Thoracic aorta (tissue), 2 donors: ENCODE measurements around the gene EXOC4. TPM values are rescaled to one million over a fixed set of nuclear protein-coding genes. Genes with fewer than 3 reads are reported as not detected.
"Not testable (repeated sequence)": the region's sequence is repeated elsewhere in the genome, so short reads cannot be mapped to it uniquely, and the experiment has no call there.

Experiments used
- ATAC-seq: fragments of 150-250 bp; one replicate; pipeline ENCODE4 v1.8.0; 2017; ENCODE audit warnings: low read depth; ENCODE audit not compliant: insufficient number of reproducible peaks, low FRiP score
- DNase-seq: peaks from one replicate; pipeline ENCODE4 v3.0.0-alpha.2; 2020; ENCODE audit warnings: low spot score
- H3K27ac ChIP-seq, 2 donors: fragments of 200-600 bp; sonication (generic); 1 replicate in 1 of 2; 2 replicates in 1 of 2; pipeline ENCODE4 v1.5.1; 2016; ENCODE audit warnings: mild to moderate bottlenecking in 2 of 2, moderate library complexity in 2 of 2
- H3K27me3 ChIP-seq: fragments of 200-600 bp; sonication (generic); replicated peaks from 2 replicates; pipeline ENCODE4 v1.6.0; 2016; ENCODE audit warnings: mild to moderate bottlenecking; ENCODE audit not compliant: insufficient read depth
- H3K36me3 ChIP-seq: fragments of 200-600 bp; sonication (generic); one replicate; pipeline ENCODE4 v1.5.1; 2016
- H3K4me1 ChIP-seq, 2 donors: fragments of 200-600 bp; sonication (generic); 1 replicate in 1 of 2; 2 replicates in 1 of 2; pipeline versions ENCODE4 v1.5.1 to v1.6.0; 2016; ENCODE audit warnings: low read depth in 2 of 2, mild to moderate bottlenecking in 1 of 2; ENCODE audit not compliant: control insufficient read depth in 1 of 2
- H3K4me3 ChIP-seq: fragments of 200-600 bp; sonication (generic); 2 replicates; pipeline ENCODE4 v1.5.1; 2016; ENCODE audit warnings: mild to moderate bottlenecking
- H3K9me3 ChIP-seq: fragments of 200-600 bp; sonication (generic); 2 replicates; pipeline ENCODE4 v1.5.1; 2016
- CTCF ChIP-seq: fragments of 200-600 bp; sonication (generic); IDR thresholded peaks from one replicate; pipeline ENCODE4 v1.5.1; 2019; ENCODE audit warnings: antibody characterized with exemption
- total RNA-seq, 2 donors: library from RNA; depleted of rRNA; stranded (reverse); fragments of >200 nt; gene quantifications; one replicate each; pipeline versions ENCODE4 v1.1.0 to v1.2.3, GENCODE V29; 2016

The EXOC4 gene
- total RNA-seq, 2 donors from 2014 or later: 65.3 to 72.8 TPM

DNA sequence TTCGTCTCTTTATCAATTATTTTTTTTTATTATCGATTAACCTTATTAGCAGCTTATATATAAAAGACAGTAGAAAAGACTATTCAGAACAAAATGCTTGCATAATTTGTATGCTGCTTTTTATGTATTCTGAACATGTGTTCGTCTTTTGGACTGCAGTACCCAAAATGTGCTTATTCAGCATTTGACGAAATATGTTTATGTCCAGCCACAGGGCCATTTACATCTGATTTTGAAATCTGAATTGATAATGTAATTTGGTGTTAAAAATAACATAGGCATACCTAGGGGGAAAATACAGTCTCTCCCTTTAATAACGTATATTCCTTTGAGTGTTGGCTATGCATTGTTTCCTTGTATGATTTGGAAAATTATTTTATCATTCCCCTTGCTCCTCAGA is 386.0 kb downstream of the EXOC4 start:
- ATAC-seq: no peak
- H3K36me3 ChIP-seq: no peaks in the 10 kb centered on the region
- TF ChIP-seq CTCF: no peak
- peaks cover 0 to 4% of the 10 kb centered on the region in 2 donors for H3K4me1 ChIP-seq
- H3K9me3 ChIP-seq: no peaks in the 10 kb centered on the region
- no peak overlapping the region for H3K4me3 ChIP-seq
- H3K27me3 ChIP-seq: no peaks in the 10 kb centered on the region
- H3K27ac ChIP-seq: no peak overlapping the region
- no peak for DNase-seq

GRCh38 chr7:133641436-133641835 is 388.6 kb downstream of the EXOC4 start:
- H3K4me1 ChIP-seq: peaks cover 0 to 4% of the 10 kb centered on the region in 2 donors
- H3K27ac ChIP-seq: no peak overlapping the region
- DNase-seq (no peak), ATAC-seq (no peak)
- H3K9me3 ChIP-seq: no peaks in the 10 kb centered on the region
- TF ChIP-seq CTCF: no peak
- H3K36me3 ChIP-seq: no peaks in the 10 kb centered on the region
- no peaks in the 10 kb centered on the region for H3K27me3 ChIP-seq
- no peak overlapping the region for H3K4me3 ChIP-seq

DNA sequence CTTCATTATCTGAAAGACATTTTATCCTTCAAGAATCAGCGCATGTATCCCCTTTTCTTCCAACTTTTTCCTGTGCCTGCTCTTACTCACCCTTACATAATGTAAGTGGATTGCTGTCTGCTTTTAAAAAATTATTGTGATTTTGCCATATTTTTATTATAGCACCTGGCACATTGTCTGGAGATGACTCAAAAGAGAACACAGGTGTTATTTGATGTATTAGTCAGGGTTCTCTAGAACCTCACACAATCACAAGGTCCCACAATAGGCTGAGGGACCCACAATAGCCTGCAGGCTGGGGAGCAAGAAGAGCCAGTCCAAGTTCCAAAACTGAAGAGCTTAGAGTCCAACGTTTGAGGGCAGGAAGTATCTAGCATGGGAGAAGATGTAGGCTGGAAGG is 390.0 kb downstream of the EXOC4 start:
- no peak for TF ChIP-seq CTCF
- DNase-seq (no peak), ATAC-seq (no peak)
- H3K4me3 ChIP-seq: no peak overlapping the region
- H3K36me3 ChIP-seq: no peaks in the 10 kb centered on the region
- peaks cover 0 to 4% of the 10 kb centered on the region in 2 donors for H3K4me1 ChIP-seq
- H3K27ac ChIP-seq: no peak overlapping the region
- H3K9me3 ChIP-seq: no peaks in the 10 kb centered on the region
- no peaks in the 10 kb centered on the region for H3K27me3 ChIP-seq

GRCh38 chr7:133643652-133644051 is 390.8 kb downstream of the EXOC4 start:
- not testable (repeated sequence) for H3K27ac ChIP-seq, H3K4me1 ChIP-seq, ATAC-seq, DNase-seq, H3K36me3 ChIP-seq, H3K9me3 ChIP-seq, H3K4me3 ChIP-seq, H3K27me3 ChIP-seq

DNA sequence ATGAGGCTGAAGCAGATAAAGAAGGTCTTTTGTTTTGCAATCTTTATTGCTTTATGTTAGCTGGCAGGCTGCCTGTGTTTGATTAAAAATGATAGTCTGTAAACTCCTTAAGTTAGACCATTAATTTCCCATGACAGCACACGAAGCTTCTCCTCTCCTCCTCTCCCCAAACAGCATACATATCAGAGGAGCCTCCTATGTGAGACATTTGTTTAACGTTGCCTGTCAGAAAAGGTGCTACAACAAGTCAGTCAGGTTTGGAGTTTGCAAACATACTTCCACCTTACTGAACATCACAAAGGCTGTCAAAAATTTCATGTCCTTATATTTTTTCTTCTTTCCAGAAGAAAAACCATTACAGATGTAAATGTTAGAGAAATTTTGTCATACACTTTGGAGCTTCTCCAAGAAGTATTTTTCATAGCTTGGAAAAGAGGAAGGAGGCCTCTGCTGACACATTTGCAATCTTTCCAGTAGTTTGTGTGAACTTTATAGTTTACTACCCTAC is 393.1 kb downstream of the EXOC4 start:
- Histone ChIP-seq H3K9me3 (no peaks in the 10 kb centered on the region), H3K27me3 (no peaks in the 10 kb centered on the region), H3K4me3 (no peak overlapping the region), H3K27ac (no peak overlapping the region), H3K36me3 (no peaks in the 10 kb centered on the region), H3K4me1 (peaks cover 4 to 12% of the 10 kb centered on the region in 2 donors)
- ATAC-seq (no peak), DNase-seq (no peak)
- TF ChIP-seq CTCF: no peak
